Measurements from ENCODE around the gene CNPPD1.

Gene CNPPD1

GRCh38 chr2:219176818-219177551 lies at the start of gene CNPPD1:
CNPPD1 (minus strand) TSS chr2:219176925; CDS start chr2:219176828, 97 bp downstream.
- peak; percentile 71 for DNase-seq (ENCODE audit: low read depth)

- no peak for DNase-seq (ENCODE audit: low read depth)
Observed at GRCh38 chr2:219225350-219225749, 48.6 kb upstream of the CNPPD1 start.

GRCh38 chr2:219223831-219224610 lies 47.3 kb upstream of the CNPPD1 start:
- DNase-seq (ENCODE audit: low read depth), result no peak

- DNase-seq (ENCODE audit: low read depth), result no peak
Observed at GRCh38 chr2:219221957-219222518, 45.3 kb upstream of the CNPPD1 start.

- DNase-seq (ENCODE audit: low read depth), result no peak
Observed at GRCh38 chr2:219220652-219221402, 44.1 kb upstream of the CNPPD1 start.

GRCh38 chr2:219219784-219220532 lies 43.2 kb upstream of the CNPPD1 start:
- no peak for DNase-seq (ENCODE audit: low read depth)

GRCh38 chr2:219218732-219219701 lies 42.3 kb upstream of the CNPPD1 start, which contains the start of gene ABCB6:
ABCB6 (minus strand) TSS chr2:219218958; CDS start chr2:219218673, 285 bp downstream.
- peak; percentile 79 for DNase-seq (ENCODE audit: low read depth)

GRCh38 chr2:219218217-219218731 lies 41.5 kb upstream of the CNPPD1 start:
- no peak for DNase-seq (ENCODE audit: low read depth)

- DNase-seq (ENCODE audit: low read depth), result no peak
Observed at GRCh38 chr2:219216535-219216915, 39.8 kb upstream of the CNPPD1 start.

- DNase-seq (ENCODE audit: low read depth), result no peak
Observed at GRCh38 chr2:219215871-219216534, 39.3 kb upstream of the CNPPD1 start.

GRCh38 chr2:219214786-219215185 lies 38.1 kb upstream of the CNPPD1 start:
- no peak for DNase-seq (ENCODE audit: low read depth)

- no peak for DNase-seq (ENCODE audit: low read depth)
Observed at GRCh38 chr2:219214141-219214540, 37.4 kb upstream of the CNPPD1 start.

GRCh38 chr2:219213486-219214071 lies 36.9 kb upstream of the CNPPD1 start:
- DNase-seq (ENCODE audit: low read depth), result no peak

GRCh38 chr2:219213026-219213415 lies 36.3 kb upstream of the CNPPD1 start:
- no peak for DNase-seq (ENCODE audit: low read depth)

- DNase-seq (ENCODE audit: low read depth), result no peak
Observed at GRCh38 chr2:219210886-219211362, 34.2 kb upstream of the CNPPD1 start.

GRCh38 chr2:219210196-219210885 lies 33.6 kb upstream of the CNPPD1 start:
- DNase-seq (ENCODE audit: low read depth), result no peak

- no peak for DNase-seq (ENCODE audit: low read depth)
Observed at GRCh38 chr2:219209236-219210195, 32.8 kb upstream of the CNPPD1 start.

Measured in stimulated activated CD8-positive, alpha-beta memory T cell treated with anti-CD3 and anti-CD28 coated beads, Interleukin-7, amount 100 ng/mL, for 24 hours (primary cell).